GM12875 (cell line): ENCODE results near the gene MEF2D.
A peak's percentile ranks its signal among the peaks of the same experiment; 100 is the strongest.

Experiments used
- H3K4me3 ChIP-seq: one replicate; pipeline ENCODE4 v1.5.1; 2011; ENCODE audit warnings: low read depth, low read length, control low read depth
- TF ChIP-seq, protein P1 (sequence below): IDR thresholded peaks from 2 replicates; pipeline ENCODE4 v1.5.1; 2011; ENCODE audit warnings: low read depth, mild to moderate bottlenecking, control low read depth, inconsistent platforms, low read length, moderate library complexity, borderline replicate concordance; ENCODE audit not compliant: insufficient read depth

MEF2D gene

DNA sequence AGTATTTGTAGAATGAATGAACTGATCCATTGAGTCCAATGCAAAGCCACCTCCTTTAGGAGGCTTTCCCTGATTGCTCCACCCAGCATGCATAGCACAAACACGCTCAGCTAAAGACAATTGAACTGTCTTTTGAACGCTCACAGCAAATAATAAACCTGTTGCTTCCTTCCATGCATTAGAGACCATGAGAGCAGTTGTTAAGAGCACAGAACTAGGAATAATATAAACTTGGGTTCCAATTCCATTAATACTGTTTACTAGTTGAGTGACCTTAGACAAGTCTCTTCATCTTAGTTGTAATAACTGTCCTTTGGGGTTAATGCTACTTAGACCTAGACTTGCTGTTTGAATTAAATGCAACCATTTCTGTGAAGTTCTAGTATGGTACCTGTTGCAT, 5.9 kb upstream of the MEF2D start:
- no peak overlapping the region for H3K4me3 ChIP-seq
- TF ChIP-seq, protein P1, sequence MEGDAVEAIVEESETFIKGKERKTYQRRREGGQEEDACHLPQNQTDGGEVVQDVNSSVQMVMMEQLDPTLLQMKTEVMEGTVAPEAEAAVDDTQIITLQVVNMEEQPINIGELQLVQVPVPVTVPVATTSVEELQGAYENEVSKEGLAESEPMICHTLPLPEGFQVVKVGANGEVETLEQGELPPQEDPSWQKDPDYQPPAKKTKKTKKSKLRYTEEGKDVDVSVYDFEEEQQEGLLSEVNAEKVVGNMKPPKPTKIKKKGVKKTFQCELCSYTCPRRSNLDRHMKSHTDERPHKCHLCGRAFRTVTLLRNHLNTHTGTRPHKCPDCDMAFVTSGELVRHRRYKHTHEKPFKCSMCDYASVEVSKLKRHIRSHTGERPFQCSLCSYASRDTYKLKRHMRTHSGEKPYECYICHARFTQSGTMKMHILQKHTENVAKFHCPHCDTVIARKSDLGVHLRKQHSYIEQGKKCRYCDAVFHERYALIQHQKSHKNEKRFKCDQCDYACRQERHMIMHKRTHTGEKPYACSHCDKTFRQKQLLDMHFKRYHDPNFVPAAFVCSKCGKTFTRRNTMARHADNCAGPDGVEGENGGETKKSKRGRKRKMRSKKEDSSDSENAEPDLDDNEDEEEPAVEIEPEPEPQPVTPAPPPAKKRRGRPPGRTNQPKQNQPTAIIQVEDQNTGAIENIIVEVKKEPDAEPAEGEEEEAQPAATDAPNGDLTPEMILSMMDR: no peak

DNA sequence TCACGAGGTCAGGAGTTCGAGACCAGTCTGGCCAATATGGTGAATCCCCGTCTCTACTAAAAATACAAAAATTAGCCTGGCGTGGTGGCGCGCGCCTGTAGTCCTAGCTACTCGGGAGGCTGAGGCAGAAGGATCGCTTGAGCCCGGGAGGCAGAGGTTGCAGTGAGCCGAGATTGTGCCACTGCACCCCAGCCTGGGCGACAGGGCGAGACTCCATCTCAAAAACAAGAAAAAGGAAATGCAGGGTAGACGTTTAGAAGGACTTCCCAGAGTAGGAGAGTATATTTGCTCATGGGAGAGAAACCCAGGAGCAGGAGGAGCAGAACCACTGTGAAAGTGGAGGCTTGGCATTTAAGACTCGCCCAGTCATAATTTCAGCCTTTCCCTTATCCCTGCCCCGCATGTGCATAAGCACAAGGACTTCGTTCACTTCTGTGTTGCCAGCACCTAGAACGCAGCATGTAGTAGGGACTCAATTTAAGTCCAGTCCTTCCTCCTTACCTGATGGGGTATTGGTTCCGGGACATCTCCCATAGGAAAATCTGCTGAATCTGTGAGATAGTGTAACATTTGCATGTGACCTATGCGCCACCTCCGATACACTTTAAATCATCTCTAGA, 5.2 kb upstream of the MEF2D start:
- TF ChIP-seq, protein P1: no peak
- H3K4me3 ChIP-seq: no peak overlapping the region

DNA sequence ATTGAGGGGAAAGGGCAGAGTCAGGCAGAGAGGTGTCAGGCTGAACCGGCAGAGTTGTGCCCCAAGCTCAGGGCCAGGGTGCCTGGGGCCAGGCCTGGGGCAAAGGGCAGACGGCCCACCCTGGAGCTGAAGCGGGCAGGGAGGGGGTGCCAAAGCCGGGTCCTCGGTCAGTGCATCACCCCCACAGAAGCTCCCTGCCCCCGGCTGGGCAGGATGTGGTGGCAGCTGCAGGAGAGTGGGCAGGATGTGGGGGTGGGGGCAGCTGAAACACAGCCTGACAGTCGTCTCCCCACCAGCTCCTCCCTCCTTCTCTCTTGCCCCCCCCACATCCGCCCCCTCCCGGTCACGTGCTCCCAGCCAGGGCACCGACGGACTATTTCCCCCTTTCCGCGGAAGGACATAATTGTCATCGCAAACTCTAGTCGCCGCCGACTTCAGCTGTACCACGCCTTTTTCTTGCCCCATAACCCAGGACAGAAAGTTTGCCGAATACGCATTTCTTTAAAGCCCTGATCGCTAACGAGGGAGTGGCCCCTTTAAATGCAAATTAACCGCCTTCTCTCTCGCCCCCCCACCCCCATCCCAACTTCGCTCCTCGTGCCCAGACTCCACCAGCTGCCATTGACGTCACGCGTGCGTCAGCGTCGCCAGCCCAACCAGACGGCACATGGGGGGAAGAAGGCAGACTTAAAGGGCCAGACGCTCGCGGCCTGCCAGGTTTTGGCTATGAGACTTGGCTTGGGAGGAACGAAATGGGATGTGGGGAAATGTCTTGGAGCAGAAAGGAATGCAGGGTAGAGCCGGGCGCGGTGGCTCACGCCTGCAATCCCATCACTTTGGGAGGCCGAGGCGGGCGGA, 4.5 kb upstream of the MEF2D start:
- TF ChIP-seq, protein P1: no peak
- peak overlapping the region; percentile 40 for H3K4me3 ChIP-seq

DNA sequence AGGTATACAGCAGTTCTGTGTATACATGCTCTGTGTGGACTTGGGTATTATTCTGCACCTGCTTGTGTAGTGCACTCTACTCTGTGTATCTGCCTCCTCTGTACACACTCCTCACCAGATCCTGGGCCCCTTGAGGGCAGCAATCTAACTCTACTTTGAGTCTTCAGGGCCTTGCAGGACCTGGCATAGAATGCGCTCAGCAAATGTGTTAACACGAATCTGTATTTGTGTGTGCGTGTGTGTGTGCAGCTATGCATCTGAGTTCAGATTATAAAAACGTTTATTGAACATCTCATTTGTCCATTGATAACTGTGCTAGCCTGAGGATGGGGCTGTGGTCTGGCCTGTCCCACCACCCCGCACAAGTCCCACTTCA, 3.9 kb upstream of the MEF2D start:
- TF ChIP-seq, protein P1: no peak

DNA sequence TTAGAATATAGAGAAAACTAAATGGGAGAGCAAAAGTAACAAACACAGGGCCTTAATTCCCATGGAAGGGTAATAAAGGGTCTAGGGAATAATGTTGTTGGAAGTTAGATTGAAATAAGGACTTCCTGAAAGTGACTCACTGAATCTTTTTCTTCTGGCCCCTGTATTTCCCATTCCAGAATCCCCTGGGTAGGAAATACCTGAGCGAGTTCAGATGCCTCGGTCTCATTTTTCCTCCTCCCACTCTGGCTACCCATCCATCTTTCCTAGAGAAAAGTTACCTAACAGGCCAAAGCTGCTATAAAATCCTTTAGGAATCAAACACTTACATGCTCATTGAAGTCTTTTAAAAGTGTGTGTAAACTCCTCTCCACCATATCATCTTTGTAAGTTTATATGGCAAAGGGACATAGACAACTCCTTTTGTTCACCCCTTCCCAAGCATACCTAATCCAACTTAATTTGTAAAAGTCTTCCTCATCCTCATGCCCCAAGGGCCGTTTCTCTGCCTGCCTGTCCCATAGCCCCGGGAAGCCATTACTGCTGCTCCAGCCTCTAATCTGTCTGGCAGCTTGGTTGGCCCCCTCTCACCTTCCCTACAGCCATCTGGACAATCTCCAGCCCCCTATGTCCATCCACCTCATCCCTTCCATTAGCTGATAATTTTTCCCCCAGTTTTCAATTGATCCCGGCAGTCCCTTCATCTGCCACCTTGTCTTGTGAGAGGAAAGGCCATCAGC, 3.3 kb upstream of the MEF2D start:
- TF ChIP-seq, protein P1: no peak
- H3K4me3 ChIP-seq: no peak overlapping the region

More for the DNA sequence above, 3.9 kb upstream of the MEF2D start:
- H3K4me3 ChIP-seq: peak overlapping the region; percentile 31

DNA sequence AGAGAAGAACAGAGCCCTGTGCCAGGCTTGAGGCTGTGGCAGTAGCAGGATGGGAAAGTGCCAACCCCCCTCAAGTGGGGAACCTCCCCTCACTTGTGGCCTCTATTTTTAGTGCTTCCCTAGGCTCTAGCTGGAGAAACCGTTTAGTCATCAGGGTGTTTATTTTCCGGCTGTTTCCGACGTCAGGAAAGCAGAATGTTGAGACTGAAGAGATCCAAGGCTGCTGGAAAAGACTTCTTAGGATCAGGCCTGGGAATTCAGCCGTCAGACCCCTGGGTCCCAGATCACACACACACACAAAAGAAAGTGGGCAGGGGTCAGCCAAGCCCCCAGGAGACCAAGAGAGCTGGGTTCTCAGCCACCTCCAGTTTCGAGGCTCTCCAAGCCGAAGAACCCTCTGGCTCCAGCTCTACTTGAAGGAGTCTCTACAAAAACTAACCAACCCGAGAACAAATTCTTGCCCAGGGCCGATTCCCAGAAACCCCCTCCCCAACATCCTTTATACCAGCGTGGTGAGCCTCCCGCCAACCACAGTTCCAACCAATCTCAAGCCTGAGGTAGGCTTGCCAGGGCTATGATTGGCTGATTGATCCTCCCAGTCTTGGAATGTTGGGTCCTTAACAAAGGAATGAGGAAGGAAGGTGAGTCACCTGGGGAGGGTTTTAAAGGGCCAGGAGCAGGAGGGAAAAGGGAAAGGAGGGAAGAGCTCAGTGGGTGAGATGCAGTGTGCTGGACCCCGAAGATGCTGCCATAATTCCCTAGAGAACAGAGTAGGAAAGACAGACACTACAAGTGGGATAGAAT, 2.5 kb upstream of the MEF2D start:
- H3K4me3 ChIP-seq: no peak overlapping the region
- TF ChIP-seq, protein P1: no peak
